ENCODE data around the gene DEXI.
A peak's percentile ranks its signal among the peaks of the same experiment; 100 is the strongest.
"Not testable (repeated sequence)": the region's sequence is repeated elsewhere in the genome, so short reads cannot be mapped to it uniquely, and the experiment has no call there.

The DEXI gene

GRCh38 chr16:10940501-10941079 is 1.7 kb downstream of the DEXI start:
- no peak for DNase-seq

GRCh38 chr16:10939649-10940234 is 2.5 kb downstream of the DEXI start:
- DNase-seq: no peak

- no peak for DNase-seq
Observed at GRCh38 chr16:10938796-10939648, 3.2 kb downstream of the DEXI start.

GRCh38 chr16:10938321-10938720 is 3.9 kb downstream of the DEXI start:
- peak; percentile 70 for DNase-seq

- DNase-seq: no peak
Observed at GRCh38 chr16:10937068-10937859, 5.0 kb downstream of the DEXI start.

GRCh38 chr16:10936272-10936984 is 5.8 kb downstream of the DEXI start:
- DNase-seq: no peak

GRCh38 chr16:10935226-10935915 is 6.9 kb downstream of the DEXI start:
- DNase-seq: no peak

- no peak for DNase-seq
Observed at GRCh38 chr16:10934325-10935107, 7.8 kb downstream of the DEXI start.

GRCh38 chr16:10933865-10934264 is 8.4 kb downstream of the DEXI start:
- DNase-seq: no peak

GRCh38 chr16:10932959-10933710 is 9.1 kb downstream of the DEXI start:
- DNase-seq: no peak

- no peak for DNase-seq
Observed at GRCh38 chr16:10931977-10932632, 10.2 kb downstream of the DEXI start.

- DNase-seq: no peak
Observed at GRCh38 chr16:10931134-10931533, 11.1 kb downstream of the DEXI start.

- no peak for DNase-seq
Observed at GRCh38 chr16:10930755-10931093, 11.5 kb downstream of the DEXI start.

- DNase-seq: no peak
Observed at GRCh38 chr16:10929853-10930754, 12.2 kb downstream of the DEXI start.

GRCh38 chr16:10929097-10929496 is 13.2 kb downstream of the DEXI start:
- not testable (repeated sequence) for DNase-seq

GRCh38 chr16:10927497-10928112 is 14.7 kb downstream of the DEXI start:
- DNase-seq: no peak

GRCh38 chr16:10926867-10927266 is 15.4 kb downstream of the DEXI start:
- DNase-seq: no peak

- no peak for DNase-seq
Observed at GRCh38 chr16:10926094-10926493, 16.2 kb downstream of the DEXI start.

Measured in activated CD4-positive, alpha-beta T cell treated with anti-CD3 and anti-CD28 coated beads, Interleukin-2, Interleukin-6, amounts not matched to agents 100 ng/mL and 50 ng/mL, durations not matched to agents 16 hours and 8 hours (primary cell).